Suprapubic skin (tissue), 4 donors: ENCODE measurements around the gene ANKRD44. TPM values are rescaled to one million over a fixed set of nuclear protein-coding genes. Genes with fewer than 3 reads are reported as not detected.
"Not testable (repeated sequence)": the region's sequence is repeated elsewhere in the genome, so short reads cannot be mapped to it uniquely, and the experiment has no call there.

Experiments
- DNase-seq, 2 donors: peaks; one replicate each; pipeline ENCODE4 v3.0.0-alpha.2; 2019; ENCODE audit warnings: low spot score in 2 of 2
- H3K27ac ChIP-seq: fragments of 200-600 bp; sonication (generic); one replicate; pipeline ENCODE4 v1.5.1; 2019
- H3K27me3 ChIP-seq: fragments of 200-600 bp; sonication (generic); one replicate; pipeline ENCODE4 v1.5.1; 2019
- H3K36me3 ChIP-seq: fragments of 200-600 bp; sonication (generic); one replicate; pipeline ENCODE4 v1.5.1; 2019
- H3K4me1 ChIP-seq: fragments of 200-600 bp; sonication (generic); one replicate; pipeline ENCODE4 v1.5.1; 2019
- H3K4me3 ChIP-seq: fragments of 200-600 bp; sonication (generic); one replicate; pipeline ENCODE4 v1.5.1; 2019; ENCODE audit warnings: mild to moderate bottlenecking
- H3K9me3 ChIP-seq: fragments of 200-600 bp; sonication (generic); one replicate; pipeline ENCODE4 v1.5.1; 2019
- CTCF ChIP-seq, 2 donors: fragments of 200-600 bp in 1 of 2; fragments of 450-650 bp in 1 of 2; sonication (generic) in 1 of 2; IDR thresholded peaks; one replicate each; pipeline ENCODE4 v1.5.1; 2016 to 2019; ENCODE audit warnings: antibody characterized with exemption in 2 of 2, mild to moderate bottlenecking in 1 of 2, moderate library complexity in 1 of 2
- EP300 ChIP-seq: sonication (generic); formaldehyde crosslinking; IDR thresholded peaks from one replicate; pipeline ENCODE4 v1.6.1; 2017; ENCODE audit warnings: antibody characterized with exemption
- POLR2A ChIP-seq, 2 donors: fragments of 450-650 bp; IDR thresholded peaks; one replicate each; pipeline ENCODE4 v1.6.1; 2017; ENCODE audit warnings: antibody characterized with exemption in 2 of 2, mild to moderate bottlenecking in 2 of 2, moderate library complexity in 2 of 2
- POLR2AphosphoS5 ChIP-seq, 3 donors: sonication (generic); formaldehyde crosslinking; IDR thresholded peaks; one replicate each; pipeline ENCODE4 v1.6.1; 2017; ENCODE audit warnings: antibody characterized with exemption in 3 of 3
- WGBS: methylation state at CpG from one replicate; pipeline ENCODE4 v1.1.5; 2018; 5-methylcytosine and 5-hydroxymethylcytosine counted together
- total RNA-seq, 4 donors: library from RNA; depleted of rRNA; stranded (reverse); fragments of >200 nt; gene quantifications; one replicate each; pipeline ENCODE4 v1.1.0, GENCODE V29; 2016

The ANKRD44 gene
- total RNA-seq, 4 donors from 2014 or later = 6.3 to 34.4 (median 17.8) TPM

GRCh38 chr2:197033222-197033621, 277.4 kb downstream of the ANKRD44 start:
- H3K27me3 ChIP-seq = no peaks in the 10 kb centered on the region
- no peaks in the 10 kb centered on the region for H3K9me3 ChIP-seq
- no peak overlapping the region for H3K27ac ChIP-seq
- TF ChIP-seq EP300 (no peak), POLR2AphosphoS5 (IDR thresholded peaks at IDR 0.05) (no peak), CTCF (IDR thresholded peaks at IDR 0.05) (no peak), POLR2A (IDR thresholded peaks at IDR 0.05) (no peak)
- WGBS = 90% methylated on average over 2 of the region's 2 CpGs
- H3K4me1 ChIP-seq = no peaks in the 10 kb centered on the region
- H3K36me3 ChIP-seq = no peaks in the 10 kb centered on the region
- H3K4me3 ChIP-seq = no peak overlapping the region
- DNase-seq = no peak

GRCh38 chr2:197031803-197032202, 278.8 kb downstream of the ANKRD44 start:
- TF ChIP-seq POLR2AphosphoS5 (IDR thresholded peaks at IDR 0.05) (no peak), CTCF (IDR thresholded peaks at IDR 0.05) (no peak), POLR2A (IDR thresholded peaks at IDR 0.05) (no peak), EP300 (no peak)
- H3K36me3 ChIP-seq = no peaks in the 10 kb centered on the region
- H3K9me3 ChIP-seq = no peaks in the 10 kb centered on the region
- no peak overlapping the region for H3K27ac ChIP-seq
- no peaks in the 10 kb centered on the region for H3K27me3 ChIP-seq
- DNase-seq = no peak
- no peak overlapping the region for H3K4me3 ChIP-seq
- H3K4me1 ChIP-seq = no peaks in the 10 kb centered on the region

- no peak for TF ChIP-seq POLR2A (IDR thresholded peaks at IDR 0.05)
- no peak for TF ChIP-seq CTCF (IDR thresholded peaks at IDR 0.05)
- TF ChIP-seq POLR2AphosphoS5 (IDR thresholded peaks at IDR 0.05) = no peak
- no peak for TF ChIP-seq EP300
- 86% methylated on average over 3 of the region's 3 CpGs for WGBS
- no peaks in the 10 kb centered on the region for H3K4me1 ChIP-seq
Observed at GRCh38 chr2:197030090-197030489, 280.5 kb downstream of the ANKRD44 start.

GRCh38 chr2:197028633-197029032, 281.9 kb downstream of the ANKRD44 start:
- Histone ChIP-seq H3K27me3 (no peaks in the 10 kb centered on the region), H3K27ac (no peak overlapping the region), H3K4me1 (no peaks in the 10 kb centered on the region), H3K4me3 (no peak overlapping the region), H3K36me3 (peaks cover 6% of the 10 kb centered on the region), H3K9me3 (no peaks in the 10 kb centered on the region)
- no peak for DNase-seq
- WGBS = 86% methylated on average over 3 of the region's 3 CpGs
- no peak for TF ChIP-seq CTCF (IDR thresholded peaks at IDR 0.05)
- no peak for TF ChIP-seq EP300
- TF ChIP-seq POLR2A (IDR thresholded peaks at IDR 0.05) = no peak
- TF ChIP-seq POLR2AphosphoS5 (IDR thresholded peaks at IDR 0.05) = no peak

More at GRCh38 chr2:197030090-197030489, 280.5 kb downstream of the ANKRD44 start:
- Histone ChIP-seq H3K27ac (no peak overlapping the region), H3K4me3 (no peak overlapping the region), H3K27me3 (no peaks in the 10 kb centered on the region), H3K9me3 (no peaks in the 10 kb centered on the region), H3K36me3 (no peaks in the 10 kb centered on the region)
- no peak for DNase-seq

GRCh38 chr2:197028230-197028629, 282.4 kb downstream of the ANKRD44 start:
- Histone ChIP-seq H3K4me1 (no peaks in the 10 kb centered on the region), H3K27me3 (no peaks in the 10 kb centered on the region), H3K27ac (no peak overlapping the region), H3K36me3 (peaks cover 6% of the 10 kb centered on the region), H3K4me3 (no peak overlapping the region), H3K9me3 (no peaks in the 10 kb centered on the region)
- no peak for DNase-seq
- WGBS = 69% methylated on average over 4 of the region's 4 CpGs
- no peak for TF ChIP-seq EP300
- no peak for TF ChIP-seq POLR2A (IDR thresholded peaks at IDR 0.05)
- TF ChIP-seq POLR2AphosphoS5 (IDR thresholded peaks at IDR 0.05) = no peak

GRCh38 chr2:197024206-197024605, 286.4 kb downstream of the ANKRD44 start:
- H3K27me3 ChIP-seq = no peaks in the 10 kb centered on the region
- H3K36me3 ChIP-seq = peaks cover 6% of the 10 kb centered on the region
- H3K4me1 ChIP-seq = no peaks in the 10 kb centered on the region
- WGBS = 45% methylated on average over 2 of the region's 2 CpGs
- H3K4me3 ChIP-seq = no peak overlapping the region
- H3K27ac ChIP-seq = no peak overlapping the region
- DNase-seq = no peak
- no peaks in the 10 kb centered on the region for H3K9me3 ChIP-seq
- TF ChIP-seq POLR2AphosphoS5 (IDR thresholded peaks at IDR 0.05) (no peak), EP300 (no peak), POLR2A (IDR thresholded peaks at IDR 0.05) (no peak), CTCF (IDR thresholded peaks at IDR 0.05) (no peak)

- H3K9me3 ChIP-seq, H3K4me1 ChIP-seq, H3K27ac ChIP-seq, H3K27me3 ChIP-seq, DNase-seq, H3K4me3 ChIP-seq, H3K36me3 ChIP-seq: not testable (repeated sequence)
- whole genome bisulfite sequencing = 66% methylated on average over 2 of the region's 2 CpGs
Observed at GRCh38 chr2:197020921-197021320, 289.7 kb downstream of the ANKRD44 start.
